ENCODE measurements around the gene HPRT1.

GRCh38 chrX:134528960-134529359 lies 69.0 kb downstream of the HPRT1 start:
- TF ChIP-seq CTCF (conservative IDR thresholded peaks at IDR 0.05; ENCODE audit: low read length): no peak
- no peak for TF ChIP-seq EZH2phosphoT487 (IDR thresholded peaks at IDR 0.05; ENCODE audit: borderline replicate concordance, low read depth, low read length)

Measured in OCI-LY7 (cell line).